GM19035 (cell line): ENCODE results near the gene MORN5.

Experiments used
- ATAC-seq: cut with Tn5 transposase; IDR thresholded peaks from one replicate; pipeline ENCODE4 v1.9.1; 2021; ENCODE audit not compliant: unreplicated experiment

The MORN5 gene

DNA sequence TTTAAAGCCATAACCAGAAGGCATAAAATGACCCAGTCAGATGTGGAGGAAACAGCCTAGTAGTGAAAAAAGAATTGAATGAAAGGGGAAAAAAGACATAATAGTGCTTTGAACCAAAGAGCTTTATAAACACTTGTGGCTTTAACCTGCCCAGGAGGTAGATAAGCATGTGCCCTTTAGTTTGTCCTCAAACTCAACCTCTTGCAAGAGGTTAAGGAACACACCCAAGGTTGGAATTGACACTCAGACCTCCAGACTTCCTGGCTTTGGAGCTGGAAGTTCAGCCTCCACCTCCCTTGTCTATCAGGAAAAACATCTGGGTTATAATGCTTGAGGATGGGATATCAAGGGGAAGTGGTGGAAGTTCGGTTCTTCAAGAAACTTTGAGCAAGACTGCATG, 16.4 kb upstream of the MORN5 start:
- no peak for ATAC-seq

- ATAC-seq, result no peak
Measured at GRCh38 chr9:122143876-122144405, 15.8 kb upstream of the MORN5 start.

DNA sequence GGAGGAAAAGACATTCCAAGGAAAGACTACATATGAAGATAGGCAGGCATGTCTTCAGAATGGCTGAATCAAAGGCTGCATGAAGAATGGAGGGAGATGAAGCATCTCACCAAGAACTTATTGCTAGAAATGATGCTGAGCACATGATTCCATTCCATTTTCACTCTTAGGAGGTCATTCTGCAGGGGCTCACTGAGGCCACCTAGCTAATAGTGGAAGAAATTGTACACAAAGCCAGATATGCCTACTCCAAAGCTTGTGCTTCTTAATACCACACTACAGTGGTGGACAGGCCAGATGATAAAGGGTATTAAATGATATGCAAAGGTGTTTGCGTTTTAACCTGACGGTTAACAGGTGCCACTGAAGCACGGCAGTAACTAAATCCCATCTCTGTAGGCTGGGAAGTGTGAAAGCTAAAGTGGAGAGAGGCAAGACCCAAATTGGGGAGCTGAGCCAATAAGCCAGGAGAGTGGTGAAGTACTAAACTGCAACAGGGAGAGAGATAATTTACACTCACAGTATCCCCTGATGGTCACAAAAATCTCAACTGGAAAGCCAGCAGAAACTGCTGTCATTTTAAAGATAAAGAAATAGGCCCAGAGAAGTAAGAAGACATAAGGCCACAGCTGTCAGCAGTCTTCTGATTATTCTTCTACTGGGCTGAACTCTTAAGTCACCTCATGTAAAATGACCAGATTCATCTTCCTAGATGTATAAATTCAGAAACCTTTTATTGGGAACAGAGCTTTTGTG, 14.7 kb upstream of the MORN5 start:
- ATAC-seq, result no peak

- no peak for ATAC-seq
Measured at GRCh38 chr9:122145592-122145863, 14.2 kb upstream of the MORN5 start.

DNA sequence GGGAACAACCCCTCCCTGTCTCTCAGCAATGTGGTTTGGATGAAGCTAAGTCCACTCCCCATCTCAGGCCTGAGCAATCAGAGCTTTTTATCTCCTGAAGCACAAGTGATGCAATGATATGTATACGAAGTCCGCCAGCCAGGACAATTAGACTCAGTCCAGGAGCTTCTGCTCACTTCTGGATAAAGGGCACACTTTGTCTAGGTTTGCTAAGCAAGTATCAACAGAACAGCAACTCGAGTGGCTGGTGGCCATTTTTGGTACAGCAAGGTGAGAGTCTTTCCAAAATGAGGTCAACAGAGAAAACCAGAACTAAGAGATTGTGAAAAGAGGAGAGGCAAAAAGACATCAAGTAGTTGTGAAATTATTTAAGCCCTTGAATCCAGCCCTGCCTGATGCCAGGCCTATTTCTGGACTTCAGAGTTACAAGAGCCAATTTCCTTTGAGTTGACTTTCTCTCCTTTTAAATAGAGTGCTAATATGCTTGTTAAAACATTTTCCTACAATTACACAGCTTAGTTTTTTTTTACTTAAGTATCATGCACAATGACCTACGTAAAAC, 8.4 kb upstream of the MORN5 start:
- no peak for ATAC-seq

DNA sequence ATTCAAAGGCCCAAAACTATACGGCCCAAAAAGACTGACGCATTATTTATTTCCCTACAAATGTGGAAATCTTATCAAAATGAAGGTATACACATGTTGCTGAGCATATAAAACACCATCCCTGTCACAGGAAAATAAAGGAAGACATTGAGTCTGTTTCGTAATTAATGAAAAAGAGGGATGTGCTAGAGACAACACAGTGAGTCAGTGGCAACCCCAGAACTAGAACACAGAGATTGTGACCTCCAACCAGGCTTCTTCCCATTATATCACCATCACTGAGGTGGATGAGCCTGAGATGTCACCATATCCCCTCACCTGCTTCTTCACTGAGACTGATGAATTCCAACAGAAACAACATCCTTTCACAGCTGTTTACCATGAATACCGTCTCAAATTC, 3.9 kb upstream of the MORN5 start:
- no peak for ATAC-seq

- no peak for ATAC-seq
Measured at GRCh38 chr9:122158202-122158601, 1.5 kb upstream of the MORN5 start.

DNA sequence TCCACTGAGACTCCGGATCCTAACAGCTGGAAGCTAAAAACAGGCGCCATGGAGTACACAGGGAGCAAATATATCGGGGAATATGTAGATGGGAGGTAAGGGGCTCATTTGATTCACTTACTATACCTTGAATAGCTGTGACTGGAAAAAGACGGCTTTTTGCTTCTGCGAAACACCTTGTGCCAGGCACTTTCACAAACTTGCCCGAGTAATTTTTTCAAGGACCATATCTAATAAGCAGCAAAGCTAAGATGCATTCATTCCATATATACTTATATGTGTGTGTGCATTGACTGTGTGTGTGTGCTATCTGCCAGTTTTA, 178 bp downstream of the MORN5 start:
- ATAC-seq, result no peak

DNA sequence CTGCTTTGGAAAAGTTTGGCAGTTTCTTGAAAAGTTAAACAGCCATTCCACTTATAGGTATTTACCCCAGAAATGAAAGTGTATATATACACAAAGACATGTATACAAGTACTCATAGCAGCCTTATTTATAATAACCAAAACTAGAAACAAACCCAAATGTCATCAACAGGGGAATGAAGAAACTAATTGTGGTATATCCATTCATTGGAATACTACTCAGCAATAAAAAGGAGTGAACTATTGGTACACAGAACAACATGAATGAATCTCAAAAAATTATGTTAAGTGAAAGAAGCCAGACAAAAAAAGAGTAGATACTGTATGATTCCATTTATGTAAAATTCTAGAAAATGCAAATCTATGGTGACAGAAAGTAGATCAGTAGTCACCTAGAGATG, 2.7 kb downstream of the MORN5 start:
- no peak for ATAC-seq

- no peak for ATAC-seq
Measured at GRCh38 chr9:122164286-122164685, 4.6 kb downstream of the MORN5 start.

DNA sequence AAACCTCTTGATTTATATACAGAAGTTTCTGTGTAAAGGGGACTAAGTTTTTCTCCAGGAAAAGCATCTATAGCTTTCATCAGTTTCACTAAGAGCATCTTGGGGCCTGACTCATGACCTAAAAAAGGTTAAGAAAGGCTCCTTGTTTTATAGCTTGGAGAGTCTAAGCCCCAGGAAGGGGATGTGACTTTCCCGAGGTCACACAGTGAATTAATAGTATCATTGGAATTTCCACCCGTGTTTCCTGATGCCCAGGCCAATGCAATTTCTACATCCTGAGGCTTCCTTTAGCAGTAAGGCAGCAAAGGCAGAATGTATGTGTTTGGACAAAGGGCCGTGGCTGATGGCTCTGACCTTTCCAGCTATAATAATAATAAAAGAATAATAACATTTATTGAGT, 8.6 kb downstream of the MORN5 start:
- no peak for ATAC-seq

DNA sequence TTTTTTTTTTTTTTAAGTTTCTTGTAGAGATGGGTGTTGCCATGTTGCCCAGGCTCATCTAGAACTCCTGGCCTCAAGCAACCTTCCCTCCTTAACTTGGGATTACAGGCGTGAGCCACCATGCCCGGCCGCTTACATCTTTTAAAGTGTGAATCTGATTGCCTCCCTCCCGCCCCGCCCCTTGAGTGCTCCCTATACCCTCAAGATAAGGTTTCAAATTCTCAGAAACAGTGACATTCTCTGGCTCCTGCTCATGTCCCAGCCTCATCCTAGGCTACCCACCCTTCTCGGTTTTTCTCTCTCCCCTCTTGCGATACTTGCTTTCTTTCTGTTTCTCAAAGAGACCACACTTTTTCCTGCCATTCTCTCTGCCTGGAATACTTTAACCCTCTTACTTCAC, 12.4 kb downstream of the MORN5 start:
- no peak for ATAC-seq

DNA sequence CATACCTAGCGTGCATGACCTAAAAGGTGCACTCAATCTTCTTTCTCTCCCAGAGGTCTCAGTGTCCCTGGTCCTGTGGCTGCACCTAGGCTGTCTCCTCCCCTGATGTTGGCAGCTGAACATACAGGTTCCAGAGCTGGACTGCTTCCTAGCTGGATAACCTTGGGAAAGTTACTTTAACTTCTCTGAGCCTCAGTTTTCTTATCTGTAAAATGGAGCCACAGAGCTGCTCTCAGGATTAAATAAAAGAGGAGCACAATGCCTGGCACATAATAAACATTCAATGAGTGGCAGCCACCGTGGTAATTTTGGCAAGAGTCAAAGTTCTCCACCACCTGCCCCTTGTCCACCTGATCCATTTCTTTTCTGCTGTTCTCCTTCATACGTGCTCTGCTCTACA, 14.0 kb downstream of the MORN5 start:
- ATAC-seq, result no peak

- ATAC-seq, result no peak
Measured at GRCh38 chr9:122176916-122177315, 17.2 kb downstream of the MORN5 start.

- no peak for ATAC-seq
Measured at GRCh38 chr9:122179054-122179689, 19.5 kb downstream of the MORN5 start.

DNA sequence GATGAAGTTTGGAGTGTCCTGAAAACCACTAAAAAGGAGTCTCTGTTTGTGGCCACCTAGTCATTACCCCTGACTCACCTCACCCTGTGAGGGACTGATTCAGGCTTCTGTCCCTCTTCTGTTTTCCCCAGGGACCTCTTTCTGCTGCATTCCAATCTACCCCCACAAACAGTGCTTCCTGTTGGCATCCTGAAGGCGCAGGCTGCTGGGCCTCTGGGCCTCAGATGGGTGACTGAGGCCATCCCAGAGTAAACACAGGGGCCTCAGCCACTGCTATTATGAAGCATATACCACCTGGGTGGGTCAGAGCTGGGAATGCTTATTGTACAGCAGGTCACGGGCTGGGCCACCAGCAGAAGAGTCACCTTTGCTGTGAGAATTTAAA, 20.0 kb downstream of the MORN5 start:
- ATAC-seq, result no peak

- no peak for ATAC-seq
Measured at GRCh38 chr9:122180633-122181032, 20.9 kb downstream of the MORN5 start.

DNA sequence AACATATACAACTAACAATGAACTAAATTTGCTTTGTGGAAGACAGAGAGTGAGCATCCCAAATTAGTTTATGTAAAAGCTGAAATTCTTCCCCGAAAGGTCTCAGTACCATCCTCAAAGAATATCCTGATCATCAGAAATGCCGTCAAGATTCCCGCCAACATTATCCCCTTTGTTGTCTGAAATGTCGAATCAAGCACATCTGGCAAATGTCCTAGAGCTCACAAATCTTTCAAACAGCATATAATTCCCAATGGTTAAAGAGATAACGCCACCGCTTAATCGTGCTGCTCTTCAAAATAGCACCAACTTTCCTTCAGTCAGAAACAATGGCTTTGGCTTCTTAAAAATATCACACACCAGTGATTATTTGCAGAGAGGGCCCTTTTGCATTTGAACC, 23.8 kb downstream of the MORN5 start:
- ATAC-seq, result no peak

GRCh38 chr9:122184551-122184950, 24.8 kb downstream of the MORN5 start:
- ATAC-seq, result no peak

GRCh38 chr9:122186301-122186700, 26.6 kb downstream of the MORN5 start:
- no peak for ATAC-seq

DNA sequence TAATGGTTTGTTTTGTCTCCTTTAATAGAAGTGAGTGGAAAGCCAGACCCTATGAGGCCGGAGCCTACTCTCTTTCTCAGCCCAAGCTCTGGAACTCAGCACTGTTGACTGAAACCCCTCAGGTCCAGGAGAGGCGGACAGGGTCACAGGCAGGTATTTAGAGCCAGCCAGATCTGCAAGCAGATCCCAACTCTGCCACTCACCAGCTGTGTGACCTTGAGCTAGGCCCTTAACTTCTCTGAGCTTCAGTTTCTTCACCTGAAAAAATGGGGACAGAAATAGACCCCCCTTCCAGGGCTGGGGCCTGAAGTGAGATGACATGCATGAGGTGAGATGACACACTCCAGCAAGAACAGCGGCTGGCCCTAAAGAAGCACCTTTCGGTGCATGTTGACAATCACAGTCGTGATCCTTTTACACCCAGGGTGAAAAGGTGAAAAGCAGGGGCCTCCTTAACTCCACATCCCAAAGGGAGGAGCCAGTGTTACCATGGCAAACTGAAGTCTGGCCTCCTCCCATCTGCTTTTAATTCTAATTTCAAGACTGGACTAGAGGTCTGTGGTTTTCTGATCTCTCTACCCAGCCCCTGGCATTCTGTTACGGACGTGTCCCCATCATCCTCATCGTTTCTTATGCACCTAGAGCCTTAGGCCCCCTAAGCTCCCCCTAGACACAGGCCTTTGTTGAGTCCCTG, 27.2 kb downstream of the MORN5 start:
- ATAC-seq, result no peak

DNA sequence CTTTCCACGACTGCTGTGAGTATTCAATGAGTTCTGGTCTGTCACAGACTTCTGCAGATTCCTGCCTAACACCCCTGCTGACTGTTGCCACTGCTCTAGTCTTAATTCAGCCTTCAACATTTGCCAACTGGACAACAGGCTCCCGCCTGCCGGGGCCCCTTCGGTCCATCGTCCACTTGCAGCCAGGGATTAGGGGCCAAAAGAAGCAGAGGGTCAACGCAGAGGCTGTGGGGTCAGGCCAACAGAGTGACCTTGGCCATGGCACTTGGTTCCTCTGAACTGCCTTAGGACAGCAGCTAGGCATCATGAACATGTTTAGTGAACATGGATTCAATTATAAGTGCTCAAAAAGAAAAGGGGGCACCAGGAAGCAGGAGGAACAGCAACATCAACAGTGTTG, 28.7 kb downstream of the MORN5 start:
- no peak for ATAC-seq
